Stimulated activated CD4-positive, alpha-beta T cell treated with anti-CD3 and anti-CD28 coated beads, Interleukin-2, amount 100 ng/mL, for 24 hours (primary cell): ENCODE measurements around the gene ACTL6B.

Source experiments
- DNase-seq, 2 donors: peaks; one replicate each; pipeline ENCODE4 v3.0.0-alpha.2; 2020

ACTL6B gene

DNA sequence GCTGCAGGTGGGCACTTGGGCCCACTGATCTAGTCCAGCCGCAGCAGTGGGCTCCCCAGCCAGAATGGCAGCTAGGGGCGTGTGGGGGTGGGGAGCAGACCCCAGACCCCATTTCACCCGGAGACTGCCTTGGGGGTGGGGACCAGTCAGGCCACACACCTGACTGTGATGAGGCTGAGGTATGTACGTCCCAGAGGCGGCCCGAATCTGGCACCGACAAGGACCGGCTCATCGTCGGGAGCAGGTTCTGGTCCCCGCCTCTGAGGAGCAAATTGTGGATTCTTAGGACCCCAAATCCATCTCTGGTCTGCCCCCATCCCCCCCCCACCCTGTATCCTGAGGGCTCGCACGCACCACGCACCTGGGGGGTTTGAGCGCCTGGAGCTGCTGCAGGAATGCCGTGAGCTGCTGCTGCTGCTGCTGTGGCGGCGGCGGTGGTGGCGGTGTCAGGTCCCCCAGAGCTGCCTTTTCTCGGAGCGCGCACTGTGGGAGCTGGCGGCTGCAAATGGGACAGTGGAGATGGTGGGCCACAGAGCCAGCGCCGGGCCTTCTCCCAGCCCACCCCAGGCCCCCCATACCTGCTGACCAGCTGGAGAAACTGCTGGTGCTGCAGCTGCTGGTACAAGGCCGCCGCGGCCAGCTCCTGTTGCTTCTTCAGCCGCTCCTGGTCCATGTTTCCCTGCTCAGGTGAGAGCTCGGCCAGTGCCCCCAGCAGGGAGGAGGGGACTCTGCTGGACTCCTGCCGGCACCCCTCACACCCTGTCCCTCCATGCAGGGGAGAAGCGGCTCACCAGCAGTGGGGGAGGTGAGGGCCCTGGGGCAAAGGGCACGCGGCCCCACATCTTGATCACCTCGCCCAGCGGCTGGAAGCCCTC lies 27.6 kb upstream of the ACTL6B start:
- no peak for DNase-seq

DNA sequence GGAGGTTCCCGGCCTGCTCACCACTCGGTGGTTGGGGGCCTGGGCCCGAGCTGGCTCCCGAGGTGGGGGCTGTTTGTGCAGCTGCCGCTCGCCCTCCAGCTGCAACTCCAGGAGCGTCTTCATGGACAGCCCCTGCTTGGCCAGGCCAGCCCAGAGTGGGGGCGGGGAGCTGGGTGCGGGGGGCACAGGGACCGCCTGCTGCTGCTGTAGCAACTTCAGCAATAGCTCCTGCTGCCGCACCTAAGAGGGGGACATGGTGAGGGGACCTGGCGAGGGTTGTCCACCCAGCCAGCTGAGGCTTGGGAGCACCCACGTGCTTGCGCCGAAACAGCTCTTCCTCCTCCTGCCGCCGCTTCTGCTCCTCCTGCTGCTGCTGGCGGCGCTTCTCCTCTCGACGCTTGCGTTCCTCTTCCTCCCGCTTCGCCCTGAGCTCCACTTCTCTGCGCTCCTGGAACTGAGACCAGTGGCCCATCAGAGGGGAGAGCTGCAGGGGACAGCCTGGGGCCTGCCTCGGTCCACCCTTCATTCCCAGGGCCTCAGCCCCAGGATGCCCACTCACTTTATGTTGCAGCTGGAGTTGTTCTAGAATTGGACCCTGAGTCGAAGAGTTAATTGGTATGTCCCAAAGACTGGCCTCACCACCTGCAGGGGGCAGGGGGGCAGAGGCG lies 26.9 kb upstream of the ACTL6B start:
- no peak for DNase-seq

- peak in 1 of 2 donors; percentile 29 for DNase-seq
Observed at GRCh38 chr7:100682228-100682741, 26.0 kb upstream of the ACTL6B start.

DNA sequence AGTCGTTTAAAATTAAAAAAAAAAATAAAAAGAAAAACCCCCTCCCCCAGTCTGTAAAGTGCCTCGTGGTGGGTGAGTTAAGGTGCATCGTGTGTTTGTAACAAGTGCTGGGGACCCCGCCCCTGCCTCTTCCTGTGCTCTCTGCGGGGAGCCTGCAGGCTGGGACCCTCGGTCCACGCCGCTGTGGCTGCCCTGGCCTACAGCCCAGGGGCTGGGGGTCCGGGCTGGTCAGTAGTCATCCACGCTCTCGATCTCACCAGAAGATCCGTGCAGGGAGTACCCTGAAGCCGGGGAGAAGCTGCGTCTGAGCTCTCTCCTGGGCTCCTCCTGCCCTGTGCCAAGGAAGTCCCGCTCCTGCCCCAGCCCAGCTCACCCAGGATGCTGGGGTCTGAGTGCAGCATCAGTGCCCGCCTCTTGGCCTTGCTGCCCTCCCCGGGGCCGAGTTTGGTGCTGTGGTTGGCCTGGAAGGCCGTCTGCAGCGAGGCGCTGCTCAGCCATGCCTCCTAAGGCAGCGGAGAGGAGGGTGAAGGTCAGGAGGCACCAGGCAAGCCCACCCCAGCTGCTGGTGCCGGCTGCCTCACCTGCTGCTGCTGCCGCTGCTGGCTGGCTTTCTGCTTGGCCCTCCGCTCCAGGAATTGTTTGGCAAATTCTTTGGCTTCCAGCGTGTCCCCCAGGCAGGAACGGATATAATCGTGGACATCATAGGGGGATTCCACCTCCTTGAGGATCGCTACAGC lies 25.4 kb upstream of the ACTL6B start:
- DNase-seq, result peak in 1 of 2 donors; percentile 2

DNA sequence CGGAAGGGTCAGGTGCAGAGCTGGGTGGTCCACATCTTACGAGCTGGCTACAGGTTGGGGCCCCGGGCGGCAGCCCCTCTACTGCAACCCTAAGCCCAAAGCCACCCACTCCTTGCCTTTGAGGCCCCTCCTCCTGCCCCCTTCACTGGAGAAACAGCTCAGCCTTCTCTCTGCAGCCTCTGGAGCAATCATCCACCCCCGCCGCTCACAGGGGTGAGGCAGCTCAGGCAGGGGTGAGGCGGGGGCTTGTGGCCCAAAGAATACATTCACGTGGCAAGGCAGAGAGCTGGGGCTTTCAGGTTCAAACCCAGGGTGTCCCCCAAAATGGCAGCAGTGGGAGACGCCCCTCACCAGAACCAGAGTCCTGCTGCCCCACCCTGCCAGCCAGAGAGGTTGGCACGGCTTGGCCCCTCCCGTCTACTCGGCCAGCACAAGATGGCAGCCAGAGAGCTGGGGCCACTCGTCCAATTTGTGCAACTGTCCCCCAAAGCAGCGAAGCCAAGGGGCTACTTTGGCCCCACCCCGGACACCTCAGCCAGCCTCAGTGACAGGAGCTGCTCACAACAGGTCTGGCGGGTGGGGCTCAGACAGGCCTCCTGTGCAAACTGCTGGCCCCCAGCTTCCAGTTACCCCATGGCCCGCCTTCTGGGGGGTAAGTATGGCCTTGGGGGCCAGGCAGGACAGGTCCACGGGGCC lies 24.5 kb upstream of the ACTL6B start:
- DNase-seq, result peak in 1 of 2 donors; percentile 18

GRCh38 chr7:100679927-100680575 lies 23.8 kb upstream of the ACTL6B start:
- DNase-seq, result peak in 1 of 2 donors; percentile 4

- DNase-seq, result peak in 1 of 2 donors; percentile 7
Observed at GRCh38 chr7:100679129-100679926, 23.1 kb upstream of the ACTL6B start.

GRCh38 chr7:100678291-100678984 lies 22.2 kb upstream of the ACTL6B start:
- DNase-seq, result peak in 1 of 2 donors; percentile 18

DNA sequence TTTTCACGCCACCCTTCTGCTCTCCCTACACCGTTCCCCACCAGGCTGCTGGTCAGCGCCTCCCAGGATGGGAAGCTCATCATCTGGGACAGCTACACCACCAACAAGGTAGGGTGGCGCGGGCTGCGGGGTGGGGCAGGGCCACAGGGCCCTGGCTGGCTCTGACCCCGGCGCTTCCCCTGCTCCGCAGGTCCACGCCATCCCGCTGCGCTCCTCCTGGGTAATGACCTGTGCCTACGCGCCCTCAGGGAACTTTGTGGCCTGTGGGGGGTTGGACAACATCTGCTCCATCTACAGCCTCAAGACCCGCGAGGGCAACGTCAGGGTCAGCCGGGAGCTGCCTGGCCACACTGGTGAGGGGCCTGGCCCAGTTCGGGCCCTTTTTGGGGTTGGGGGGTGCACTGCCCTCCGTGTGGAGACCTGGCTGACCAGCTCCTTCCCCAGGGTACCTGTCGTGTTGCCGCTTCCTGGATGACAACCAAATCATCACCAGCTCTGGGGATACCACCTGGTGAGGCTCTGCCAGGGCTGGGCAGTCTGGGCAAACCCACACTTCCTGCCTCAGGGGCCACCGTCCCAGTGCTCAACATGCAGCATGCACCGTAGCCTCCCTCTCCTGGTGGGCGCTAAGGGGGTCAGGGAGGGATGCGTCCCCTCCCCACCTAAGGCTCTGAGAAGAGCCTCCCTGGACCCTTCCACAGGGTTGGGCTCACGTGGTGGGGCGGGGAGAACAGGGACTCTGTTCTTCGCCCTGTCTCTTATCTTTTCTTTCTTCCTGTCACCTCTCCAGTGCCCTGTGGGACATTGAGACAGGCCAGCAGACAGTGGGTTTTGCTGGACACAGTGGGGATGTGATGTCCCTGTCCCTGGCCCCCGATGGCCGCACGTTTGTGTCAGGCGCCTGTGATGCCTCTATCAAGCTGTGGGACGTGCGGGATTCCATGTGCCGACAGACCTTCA lies 21.3 kb upstream of the ACTL6B start:
- DNase-seq, result peak in 1 of 2 donors; percentile 5

DNA sequence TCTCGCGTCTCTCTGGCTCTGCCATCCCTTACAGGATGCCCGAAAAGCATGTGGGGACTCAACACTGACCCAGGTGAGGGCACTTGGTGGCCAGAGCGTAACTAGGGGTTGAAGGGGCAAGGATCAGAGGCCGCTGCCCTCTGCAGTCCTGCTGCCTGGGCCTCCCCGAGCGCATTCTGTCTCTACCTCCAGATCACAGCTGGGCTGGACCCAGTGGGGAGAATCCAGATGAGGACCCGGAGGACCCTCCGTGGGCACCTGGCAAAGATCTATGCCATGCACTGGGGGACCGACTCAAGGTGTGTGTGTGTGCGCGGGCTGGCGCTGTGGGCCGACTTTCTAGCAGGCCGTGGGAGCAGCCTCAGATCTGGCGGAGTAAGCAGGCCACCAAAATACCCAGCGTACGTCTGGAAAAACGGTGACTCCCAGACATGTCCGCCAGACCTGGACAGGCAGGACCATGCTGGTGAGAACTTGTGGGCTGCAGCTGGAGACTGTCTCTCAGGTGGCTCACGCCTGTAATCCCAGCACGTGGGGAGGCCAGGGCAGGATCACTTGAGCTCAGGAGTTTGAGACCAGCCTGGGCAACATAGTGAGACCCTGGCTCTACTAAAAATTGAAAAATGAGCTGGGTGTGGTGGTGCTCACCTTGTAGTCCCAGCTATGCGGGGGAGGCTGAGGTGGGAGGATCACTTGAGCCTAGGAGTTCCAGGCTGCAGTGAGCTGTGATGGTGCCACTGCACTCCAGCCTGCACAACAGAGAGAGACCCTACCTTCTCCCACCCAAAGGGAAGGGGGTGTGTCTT lies 20.5 kb upstream of the ACTL6B start:
- DNase-seq, result no peak

GRCh38 chr7:100675581-100676350 lies 19.5 kb upstream of the ACTL6B start:
- DNase-seq, result peak; percentile 77 to 82

GRCh38 chr7:100675105-100675451 lies 18.8 kb upstream of the ACTL6B start:
- peak; percentile 42 to 51 for DNase-seq

GRCh38 chr7:100674411-100675104 lies 18.3 kb upstream of the ACTL6B start:
- DNase-seq, result peak in 1 of 2 donors; percentile 40

GRCh38 chr7:100673942-100674410 lies 17.7 kb upstream of the ACTL6B start:
- peak; percentile 55 to 57 for DNase-seq

DNA sequence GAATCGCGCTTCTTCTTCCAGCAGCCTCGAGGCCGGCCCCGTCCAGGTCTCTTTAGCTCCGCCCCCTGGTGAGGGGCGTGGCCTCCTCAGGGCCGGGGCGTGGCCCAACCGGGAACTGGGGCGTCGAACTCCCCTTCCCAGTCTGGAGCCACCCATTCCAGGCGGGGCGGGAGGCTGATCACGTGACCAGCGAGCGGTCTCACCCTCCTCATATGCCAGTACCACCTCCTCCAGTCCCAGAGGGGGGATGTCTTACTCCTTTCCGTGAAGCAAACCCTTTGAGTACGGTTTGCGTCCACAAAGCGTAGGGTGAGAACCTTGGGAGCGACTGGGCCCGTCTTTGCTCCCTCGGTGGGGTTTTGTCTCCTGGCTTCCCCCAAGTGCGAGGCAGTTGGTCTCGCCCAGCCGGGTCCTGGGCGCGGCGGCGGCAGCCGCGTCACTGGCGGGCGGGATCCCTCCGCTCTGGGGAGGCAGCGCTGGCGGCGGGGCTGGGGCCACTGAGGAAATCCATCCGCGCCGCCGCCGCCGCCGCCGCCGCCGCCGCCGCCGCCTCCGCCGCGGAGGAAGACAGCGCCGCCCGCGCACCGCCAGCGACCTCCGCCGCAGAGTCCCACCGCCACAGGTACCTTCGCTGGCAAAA lies 17.2 kb upstream of the ACTL6B start, which contains the start of gene GNB2:
GNB2 (plus strand) TSS at position 439 of the 640 bp plus-strand sequence. CDS start 2,526 bp downstream, outside the sequence.
- DNase-seq, result peak; percentile 99 to 100
